ENCODE results near the gene SPDYC.

The SPDYC gene

DNA sequence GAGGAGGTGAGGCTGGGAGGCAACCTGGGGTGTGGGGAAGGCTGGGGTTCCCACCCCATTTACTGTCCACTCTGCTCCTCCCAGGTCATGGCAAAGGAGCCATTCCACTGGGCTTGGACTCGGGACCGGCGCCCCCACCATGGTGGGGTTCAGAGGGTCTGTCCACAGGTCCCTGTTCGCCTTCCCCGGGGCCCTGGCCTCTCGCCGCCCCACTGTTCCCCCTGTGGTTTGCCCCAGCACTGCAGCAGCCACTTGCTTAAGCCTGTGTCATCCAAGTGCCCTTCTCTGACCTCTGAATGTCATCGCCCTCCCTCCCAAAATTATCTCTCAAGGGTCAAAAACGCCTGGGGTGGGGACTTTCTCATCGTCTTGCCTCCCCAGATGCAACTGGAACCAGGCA, 2.6 kb downstream of the SPDYC start:
- TF ChIP-seq GATA2 (IDR thresholded peaks at IDR 0.05; ENCODE audit: low read depth, low read length) = no peak
- TF ChIP-seq GATA3 (IDR thresholded peaks at IDR 0.05; ENCODE audit: low read depth, low read length) = no peak

DNA sequence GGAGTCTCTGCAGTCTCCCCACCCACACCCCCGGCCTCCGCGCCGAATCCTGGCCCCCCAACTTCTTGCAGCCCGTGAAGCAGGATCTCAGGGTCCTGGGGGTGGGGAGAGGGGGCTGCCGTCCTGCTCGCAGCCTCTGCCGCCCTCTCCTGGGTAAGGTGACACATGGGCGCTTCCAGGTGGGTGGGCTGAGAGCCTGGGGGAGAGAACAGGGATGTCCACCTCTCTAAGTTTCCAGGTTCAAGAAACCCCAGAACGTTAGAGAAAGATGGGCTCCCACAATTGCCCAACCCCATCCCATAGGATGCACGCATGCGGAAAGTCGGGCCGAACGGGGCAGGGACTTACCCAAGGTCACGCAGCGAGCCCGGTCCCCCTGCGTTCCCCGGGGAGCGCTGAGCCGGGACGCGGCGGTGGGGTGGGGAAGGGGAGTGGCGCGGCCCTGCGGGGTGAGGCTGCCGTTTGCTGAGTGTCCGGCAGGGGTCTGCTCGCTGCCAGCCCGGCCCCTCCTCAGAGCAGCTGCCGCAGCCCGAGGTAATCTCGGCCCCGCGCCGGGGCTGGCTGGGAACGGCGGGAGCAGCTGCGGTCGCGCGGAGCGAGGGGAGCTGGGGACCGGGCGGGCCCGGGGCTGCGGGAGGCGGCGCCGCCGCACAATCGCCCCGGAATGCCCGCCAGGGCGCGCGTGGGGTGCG, 11.0 kb downstream of the SPDYC start:
- no peak for TF ChIP-seq GATA2 (IDR thresholded peaks at IDR 0.05; ENCODE audit: low read depth, low read length)
- TF ChIP-seq GATA3 (IDR thresholded peaks at IDR 0.05; ENCODE audit: low read depth, low read length) = no peak

DNA sequence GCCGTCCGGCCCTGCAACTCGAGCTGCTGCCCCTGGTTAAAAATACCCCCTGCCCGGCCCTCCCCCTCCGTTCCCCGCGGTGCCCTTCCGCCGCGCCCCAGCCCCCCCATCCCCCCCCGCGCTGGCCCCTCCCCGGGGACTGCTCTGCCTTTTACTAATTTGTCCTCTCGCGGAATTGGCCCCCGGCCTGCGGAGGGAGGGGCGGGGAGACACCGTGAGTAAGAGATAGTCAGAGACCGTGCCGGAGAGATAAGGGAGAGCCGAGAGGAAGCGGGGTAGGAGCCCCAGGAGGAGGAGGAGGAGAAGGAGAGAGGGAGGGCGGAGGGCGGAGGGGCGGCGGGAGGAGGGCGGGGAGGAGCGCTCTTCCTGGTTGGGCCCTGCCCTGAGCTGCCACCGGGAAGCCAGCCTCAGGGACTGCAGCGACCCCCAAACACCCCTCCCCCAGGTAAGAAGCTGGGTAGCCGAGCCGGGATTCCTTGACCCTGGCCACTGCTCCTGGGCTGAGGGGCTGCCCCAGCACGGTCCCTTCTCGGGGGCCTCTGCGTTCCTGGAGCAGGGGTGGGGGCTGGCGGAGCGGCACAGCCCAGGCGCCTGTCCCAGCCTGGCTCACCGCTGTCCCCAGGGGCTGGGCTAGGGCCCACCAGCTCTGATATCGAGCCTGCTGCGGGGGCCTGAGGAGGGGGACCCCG, 11.7 kb downstream of the SPDYC start, which contains the start of gene CAPN1:
CAPN1 (plus strand) TSS at position 360 of the 689 bp plus-strand sequence. CDS start 774 bp downstream, outside the sequence.
- no peak for TF ChIP-seq GATA3 (IDR thresholded peaks at IDR 0.05; ENCODE audit: low read depth, low read length)
- TF ChIP-seq GATA2 (IDR thresholded peaks at IDR 0.05; ENCODE audit: low read depth, low read length) = no peak

DNA sequence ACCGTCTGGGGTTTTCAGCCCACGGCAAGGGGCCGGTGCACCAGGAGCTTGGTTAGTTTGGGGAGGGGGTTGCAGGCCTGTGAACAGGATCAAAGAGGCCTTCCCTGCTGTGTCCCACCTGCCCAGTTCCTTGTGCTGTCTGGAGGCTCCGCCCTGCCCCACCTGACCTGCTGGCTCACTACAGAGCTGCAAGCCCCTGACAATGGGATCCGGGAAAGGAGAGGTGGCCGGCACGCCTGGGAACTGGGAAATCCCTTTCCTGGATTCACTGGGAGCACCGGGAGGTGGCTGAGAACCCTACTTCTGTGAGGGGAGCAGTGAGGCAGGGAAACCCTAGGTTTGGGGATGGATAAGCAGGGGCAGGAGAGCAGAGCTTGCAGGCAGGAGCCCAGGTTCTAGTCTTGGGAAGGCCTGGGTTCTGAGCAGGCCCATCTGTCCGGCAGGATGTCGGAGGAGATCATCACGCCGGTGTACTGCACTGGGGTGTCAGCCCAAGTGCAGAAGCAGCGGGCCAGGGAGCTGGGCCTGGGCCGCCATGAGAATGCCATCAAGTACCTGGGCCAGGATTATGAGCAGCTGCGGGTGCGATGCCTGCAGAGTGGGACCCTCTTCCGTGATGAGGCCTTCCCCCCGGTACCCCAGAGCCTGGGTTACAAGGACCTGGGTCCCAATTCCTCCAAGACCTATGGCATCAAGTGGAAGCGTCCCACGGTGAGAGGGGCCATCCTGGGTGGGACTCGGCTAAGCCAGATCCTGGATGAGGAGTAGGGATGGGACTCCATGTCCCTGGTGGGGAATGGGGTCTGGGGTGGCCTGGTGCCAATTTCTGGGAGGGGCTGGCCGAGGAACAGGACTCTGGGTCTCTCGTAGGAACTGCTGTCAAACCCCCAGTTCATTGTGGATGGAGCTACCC, 12.5 kb downstream of the SPDYC start:
- TF ChIP-seq GATA2 (IDR thresholded peaks at IDR 0.05; ENCODE audit: low read depth, low read length) (no peak), GATA3 (IDR thresholded peaks at IDR 0.05; ENCODE audit: low read depth, low read length) (no peak)

DNA sequence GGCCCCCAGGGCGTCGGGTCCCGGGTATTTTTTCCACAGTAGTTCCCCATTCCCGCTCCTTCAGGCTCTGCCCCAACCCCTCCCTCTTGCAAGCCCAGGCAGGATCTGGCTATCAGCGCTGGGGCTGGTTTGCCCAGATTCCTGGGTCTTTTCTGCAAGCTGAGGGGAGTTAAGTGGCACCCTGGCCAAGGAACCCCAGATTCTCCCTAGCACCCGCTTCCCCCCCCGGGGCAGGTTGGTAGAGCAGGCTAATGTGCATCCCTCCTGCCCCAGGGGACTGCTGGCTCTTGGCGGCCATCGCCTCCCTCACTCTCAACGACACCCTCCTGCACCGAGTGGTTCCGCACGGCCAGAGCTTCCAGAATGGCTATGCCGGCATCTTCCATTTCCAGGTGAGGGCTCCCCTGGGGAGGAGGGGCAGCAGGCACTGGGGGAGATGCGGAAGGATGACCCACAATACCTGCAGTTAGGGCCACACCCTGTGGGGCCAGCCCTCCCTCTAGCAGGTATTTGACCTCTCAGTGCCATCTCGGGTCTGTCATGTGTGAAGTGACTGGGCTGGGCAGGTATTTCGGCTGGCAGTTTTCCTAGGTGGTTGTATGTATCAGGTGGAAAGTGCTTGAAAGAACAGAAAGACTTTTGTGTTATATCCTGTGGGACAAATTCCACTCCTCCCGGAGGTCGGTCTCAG, 13.3 kb downstream of the SPDYC start:
- TF ChIP-seq GATA3 (IDR thresholded peaks at IDR 0.05; ENCODE audit: low read depth, low read length) = no peak
- TF ChIP-seq GATA2 (IDR thresholded peaks at IDR 0.05; ENCODE audit: low read depth, low read length) = no peak

DNA sequence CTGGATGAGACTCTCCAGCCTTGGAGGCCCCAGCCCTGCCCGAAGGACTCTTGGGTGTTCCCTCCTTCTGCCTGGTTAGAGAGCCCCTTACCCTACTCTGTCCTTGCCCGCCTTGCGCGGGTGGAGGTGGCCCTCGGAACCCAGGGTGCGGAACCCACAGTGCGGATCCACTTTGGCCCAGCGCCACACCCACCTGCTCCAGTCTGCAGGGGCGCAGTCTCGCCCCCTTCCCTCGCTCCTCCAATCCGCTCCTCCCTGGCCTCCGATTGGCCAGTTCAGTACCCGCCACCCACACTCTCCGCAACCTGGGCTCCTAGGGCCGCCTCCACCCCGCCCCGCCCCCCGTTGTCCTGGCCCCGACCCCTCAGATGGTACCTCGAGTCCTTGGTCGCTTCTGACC, 14.1 kb downstream of the SPDYC start:
- TF ChIP-seq GATA2 (IDR thresholded peaks at IDR 0.05; ENCODE audit: low read depth, low read length) (no peak), GATA3 (IDR thresholded peaks at IDR 0.05; ENCODE audit: low read depth, low read length) (no peak)

DNA sequence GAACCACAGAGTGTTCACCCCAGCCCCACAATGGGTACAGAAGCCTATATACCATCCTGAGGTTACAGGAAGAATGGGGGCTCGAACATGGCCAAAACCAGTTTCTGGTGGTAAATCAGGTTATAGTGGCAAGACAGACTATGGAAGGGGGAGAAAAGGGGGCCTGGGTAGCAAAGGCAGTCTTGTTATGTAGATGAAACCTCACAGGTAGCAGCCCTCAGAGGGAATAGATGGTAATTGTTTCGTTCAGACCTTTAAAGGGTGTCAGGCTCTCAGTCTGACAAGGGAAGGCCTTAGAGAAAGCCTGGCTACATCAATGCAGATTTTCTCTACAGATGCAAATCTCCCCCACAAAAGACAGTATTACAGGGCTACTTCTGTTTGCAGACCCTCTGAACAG, 15.1 kb downstream of the SPDYC start:
- TF ChIP-seq GATA3 (IDR thresholded peaks at IDR 0.05; ENCODE audit: low read depth, low read length) (no peak), GATA2 (IDR thresholded peaks at IDR 0.05; ENCODE audit: low read depth, low read length) (no peak)

DNA sequence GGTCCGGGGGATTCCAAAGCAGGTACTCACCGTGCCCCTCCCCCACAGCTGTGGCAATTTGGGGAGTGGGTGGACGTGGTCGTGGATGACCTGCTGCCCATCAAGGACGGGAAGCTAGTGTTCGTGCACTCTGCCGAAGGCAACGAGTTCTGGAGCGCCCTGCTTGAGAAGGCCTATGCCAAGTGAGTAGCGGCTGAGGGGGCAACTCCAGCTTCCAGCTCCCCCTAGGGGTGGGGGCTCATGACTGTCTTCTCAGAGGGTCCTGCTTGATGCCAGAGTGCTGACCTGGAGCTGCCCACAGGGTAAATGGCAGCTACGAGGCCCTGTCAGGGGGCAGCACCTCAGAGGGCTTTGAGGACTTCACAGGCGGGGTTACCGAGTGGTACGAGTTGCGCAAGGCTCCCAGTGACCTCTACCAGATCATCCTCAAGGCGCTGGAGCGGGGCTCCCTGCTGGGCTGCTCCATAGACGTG, 15.9 kb downstream of the SPDYC start:
- TF ChIP-seq GATA2 (IDR thresholded peaks at IDR 0.05; ENCODE audit: low read depth, low read length) (no peak), GATA3 (IDR thresholded peaks at IDR 0.05; ENCODE audit: low read depth, low read length) (no peak)

DNA sequence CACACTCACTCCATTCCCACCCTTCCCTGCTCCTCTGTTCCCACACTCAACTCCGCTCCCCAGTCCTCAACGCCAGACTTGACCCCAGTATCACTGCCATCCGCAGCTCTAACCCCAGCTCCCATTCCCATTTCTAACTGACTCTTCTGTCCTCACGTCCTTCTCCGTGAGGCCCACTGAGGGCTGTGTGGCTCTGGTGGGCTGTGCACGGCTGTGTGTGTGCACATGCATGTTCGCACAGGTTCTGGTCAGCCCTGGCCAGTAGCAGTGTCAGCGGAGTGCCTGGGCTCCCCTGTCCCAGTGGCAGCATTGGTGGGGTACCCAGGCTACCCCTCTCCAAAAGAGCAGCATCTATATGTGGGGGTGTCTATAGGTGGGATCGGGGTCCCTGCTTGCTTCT, 16.7 kb downstream of the SPDYC start:
- TF ChIP-seq GATA2 (IDR thresholded peaks at IDR 0.05; ENCODE audit: low read depth, low read length) = no peak
- TF ChIP-seq GATA3 (IDR thresholded peaks at IDR 0.05; ENCODE audit: low read depth, low read length) = no peak

DNA sequence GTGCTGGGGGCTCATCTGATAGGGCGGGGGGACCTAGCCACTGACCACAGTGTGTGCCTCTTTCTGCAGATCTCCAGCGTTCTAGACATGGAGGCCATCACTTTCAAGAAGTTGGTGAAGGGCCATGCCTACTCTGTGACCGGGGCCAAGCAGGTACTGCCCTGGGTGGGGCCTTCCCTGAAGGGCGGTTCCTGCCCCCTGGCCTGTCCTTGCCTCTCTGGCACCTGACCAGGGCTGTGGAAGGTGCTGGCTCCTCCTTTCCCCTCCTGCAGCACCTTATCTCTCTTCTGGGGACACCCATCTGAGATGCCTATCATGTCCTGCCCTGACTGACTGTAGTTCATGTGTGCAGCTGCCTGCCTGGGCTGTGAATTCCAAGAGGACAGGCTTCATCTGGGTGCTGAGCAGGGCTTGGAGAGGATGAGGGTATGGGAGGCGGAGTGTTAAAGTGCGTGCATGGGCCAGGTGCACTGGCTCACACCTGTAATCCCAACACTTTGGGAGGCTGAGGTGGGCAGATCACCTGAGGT, 17.2 kb downstream of the SPDYC start:
- TF ChIP-seq GATA3 (IDR thresholded peaks at IDR 0.05; ENCODE audit: low read depth, low read length) = no peak
- TF ChIP-seq GATA2 (IDR thresholded peaks at IDR 0.05; ENCODE audit: low read depth, low read length) = no peak

DNA sequence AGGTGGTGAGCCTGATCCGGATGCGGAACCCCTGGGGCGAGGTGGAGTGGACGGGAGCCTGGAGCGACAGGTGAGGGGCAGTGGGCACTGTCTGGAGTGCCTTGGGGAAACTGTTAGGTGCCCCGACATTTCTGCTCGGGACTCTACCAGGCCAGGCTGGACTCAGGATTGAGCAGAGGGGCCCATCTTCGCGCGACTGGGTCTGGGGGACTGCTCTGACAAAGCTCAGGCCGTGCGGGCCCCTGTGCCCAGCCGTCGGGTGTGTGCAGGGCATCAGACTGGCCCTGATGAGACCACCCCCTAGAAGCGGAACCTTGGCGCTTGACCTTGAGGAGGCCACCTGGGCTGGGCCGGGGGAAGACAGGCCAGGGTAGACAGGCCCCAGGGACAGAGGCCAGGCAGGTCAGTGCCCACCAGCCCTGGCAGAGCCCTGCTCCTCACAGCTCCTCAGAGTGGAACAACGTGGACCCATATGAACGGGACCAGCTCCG, 18.0 kb downstream of the SPDYC start:
- no peak for TF ChIP-seq GATA3 (IDR thresholded peaks at IDR 0.05; ENCODE audit: low read depth, low read length)
- no peak for TF ChIP-seq GATA2 (IDR thresholded peaks at IDR 0.05; ENCODE audit: low read depth, low read length)

DNA sequence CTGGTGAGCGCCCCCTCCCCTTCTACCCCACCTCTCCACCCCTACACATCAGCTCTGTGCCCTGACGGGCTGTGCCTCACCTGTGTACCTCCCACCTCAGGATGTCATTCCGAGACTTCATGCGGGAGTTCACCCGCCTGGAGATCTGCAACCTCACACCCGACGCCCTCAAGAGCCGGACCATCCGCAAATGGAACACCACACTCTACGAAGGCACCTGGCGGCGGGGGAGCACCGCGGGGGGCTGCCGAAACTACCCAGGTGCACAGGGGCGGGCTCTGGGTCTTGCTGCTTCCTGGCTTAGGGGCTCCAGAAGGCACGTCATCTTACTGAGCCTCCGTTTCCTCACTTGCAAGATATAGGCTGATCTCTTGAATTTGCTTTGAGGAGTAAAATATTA, 18.5 kb downstream of the SPDYC start:
- TF ChIP-seq GATA2 (IDR thresholded peaks at IDR 0.05; ENCODE audit: low read depth, low read length) (no peak), GATA3 (IDR thresholded peaks at IDR 0.05; ENCODE audit: low read depth, low read length) (no peak)

DNA sequence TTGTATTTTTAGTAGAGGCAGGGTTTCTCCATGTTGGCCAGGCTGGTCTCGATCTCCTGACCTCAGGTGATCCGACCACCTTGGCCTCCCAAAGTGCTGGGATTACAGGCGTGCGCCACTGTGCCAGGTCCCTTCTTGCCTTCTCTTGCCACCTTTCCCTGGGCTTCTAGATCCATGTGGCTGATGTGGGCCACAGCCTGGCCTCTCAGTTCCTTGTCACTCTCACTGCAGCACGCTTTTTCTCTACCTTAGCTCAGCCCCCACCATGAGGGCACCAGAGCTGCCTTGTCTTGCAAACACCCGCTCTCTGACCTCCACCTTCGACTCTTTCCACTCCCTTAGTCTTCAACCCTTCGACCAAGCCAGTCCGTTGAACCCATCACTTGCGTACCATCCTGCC, 19.2 kb downstream of the SPDYC start:
- no peak for TF ChIP-seq GATA2 (IDR thresholded peaks at IDR 0.05; ENCODE audit: low read depth, low read length)
- no peak for TF ChIP-seq GATA3 (IDR thresholded peaks at IDR 0.05; ENCODE audit: low read depth, low read length)

Data from SH-SY5Y (cell line).